ENCODE data around the gene KRT85. TPM values are rescaled to one million over a fixed set of nuclear protein-coding genes. Genes with fewer than 3 reads are reported as not detected.

Gene KRT85
- total RNA-seq, 1 donor from 2014 or later: not detected

DNA sequence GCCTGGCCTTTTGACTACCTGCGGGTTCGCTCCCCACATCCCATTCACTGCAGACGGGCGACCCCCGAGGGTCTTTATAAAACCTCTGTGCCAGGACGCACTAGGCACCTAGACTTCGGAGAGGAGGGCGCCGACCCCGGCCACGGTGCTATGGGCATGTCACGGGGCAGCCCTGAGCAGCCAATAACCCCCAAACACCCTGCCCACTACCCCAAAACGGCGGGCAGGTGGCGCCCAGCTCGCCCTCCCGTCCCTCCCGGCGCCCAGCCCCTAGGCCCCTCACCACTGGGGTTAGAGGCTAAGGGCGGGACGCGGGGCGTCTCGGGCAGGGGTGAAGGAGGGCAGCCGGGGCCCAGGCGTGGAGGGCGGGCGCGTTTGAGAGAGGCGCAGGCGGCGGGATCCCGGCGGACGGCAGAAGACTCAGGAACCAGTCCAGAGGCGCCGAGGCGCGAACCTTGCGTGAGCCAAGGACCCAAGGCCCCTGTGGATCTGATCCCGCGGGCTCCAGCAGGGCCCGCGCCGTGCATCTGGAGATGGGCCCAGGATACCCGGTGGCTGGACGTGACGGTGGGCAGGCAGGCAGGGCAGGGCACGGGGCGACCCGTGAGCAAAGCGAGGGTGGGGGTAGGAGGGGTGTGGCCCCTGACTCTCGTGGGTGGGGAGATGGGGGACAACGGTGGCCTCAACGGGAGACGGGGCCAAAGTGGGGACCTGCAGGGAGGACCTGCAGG lies 11.1 kb downstream of the KRT85 start:
- H3K4me3 ChIP-seq (ENCODE audit: low read depth, low read length): no peak overlapping the region
- TF ChIP-seq, protein P1, sequence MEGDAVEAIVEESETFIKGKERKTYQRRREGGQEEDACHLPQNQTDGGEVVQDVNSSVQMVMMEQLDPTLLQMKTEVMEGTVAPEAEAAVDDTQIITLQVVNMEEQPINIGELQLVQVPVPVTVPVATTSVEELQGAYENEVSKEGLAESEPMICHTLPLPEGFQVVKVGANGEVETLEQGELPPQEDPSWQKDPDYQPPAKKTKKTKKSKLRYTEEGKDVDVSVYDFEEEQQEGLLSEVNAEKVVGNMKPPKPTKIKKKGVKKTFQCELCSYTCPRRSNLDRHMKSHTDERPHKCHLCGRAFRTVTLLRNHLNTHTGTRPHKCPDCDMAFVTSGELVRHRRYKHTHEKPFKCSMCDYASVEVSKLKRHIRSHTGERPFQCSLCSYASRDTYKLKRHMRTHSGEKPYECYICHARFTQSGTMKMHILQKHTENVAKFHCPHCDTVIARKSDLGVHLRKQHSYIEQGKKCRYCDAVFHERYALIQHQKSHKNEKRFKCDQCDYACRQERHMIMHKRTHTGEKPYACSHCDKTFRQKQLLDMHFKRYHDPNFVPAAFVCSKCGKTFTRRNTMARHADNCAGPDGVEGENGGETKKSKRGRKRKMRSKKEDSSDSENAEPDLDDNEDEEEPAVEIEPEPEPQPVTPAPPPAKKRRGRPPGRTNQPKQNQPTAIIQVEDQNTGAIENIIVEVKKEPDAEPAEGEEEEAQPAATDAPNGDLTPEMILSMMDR (conservative IDR thresholded peaks at IDR 0.05; ENCODE audit: low read depth, low read length): no peak
- no peak for DNase-seq (ENCODE audit: low read depth)

DNA sequence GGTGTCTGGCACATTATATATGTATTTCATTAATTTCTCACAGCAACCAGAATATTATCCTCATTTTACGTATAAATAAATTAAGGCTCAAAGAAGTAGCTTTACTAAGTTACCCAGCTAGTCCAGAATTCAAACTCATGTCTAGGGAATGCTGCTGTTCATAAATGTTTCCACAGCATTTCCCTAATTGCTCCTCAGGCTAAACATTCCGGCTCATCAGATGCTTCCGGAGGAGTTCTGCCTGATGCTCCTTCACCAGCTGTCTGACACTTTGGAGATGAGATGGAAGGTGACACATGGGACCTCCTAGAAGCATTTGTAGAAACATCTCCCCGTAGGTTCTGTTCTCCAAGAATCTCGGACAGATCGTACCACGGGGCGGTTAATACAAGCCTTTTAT lies 12.1 kb downstream of the KRT85 start:
- DNase-seq (ENCODE audit: low read depth): no peak
- no peak overlapping the region for H3K4me3 ChIP-seq (ENCODE audit: low read depth, low read length)
- TF ChIP-seq, protein P1 (conservative IDR thresholded peaks at IDR 0.05; ENCODE audit: low read depth, low read length): no peak

DNA sequence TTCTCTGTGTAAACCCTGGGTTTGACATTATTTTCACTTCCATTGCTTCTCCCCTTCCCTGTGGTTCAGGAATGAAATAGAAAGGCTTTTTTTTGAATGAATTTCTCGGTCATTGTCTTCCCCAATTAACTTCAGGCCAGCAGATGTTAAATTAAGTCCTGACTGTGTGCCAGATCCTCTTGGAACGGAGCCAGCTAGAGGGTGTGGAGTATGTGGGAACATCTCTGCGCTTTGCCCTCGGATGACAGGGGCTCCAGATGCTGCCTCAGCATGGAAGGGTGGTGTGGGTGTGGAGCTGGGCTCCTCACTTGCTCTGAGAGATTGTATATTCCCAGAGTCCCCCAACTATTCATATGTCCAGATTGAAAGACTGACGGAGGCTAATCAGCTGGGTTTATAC lies 13.1 kb downstream of the KRT85 start:
- DNase-seq (ENCODE audit: low read depth): no peak
- no peak overlapping the region for H3K4me3 ChIP-seq (ENCODE audit: low read depth, low read length)
- TF ChIP-seq, protein P1 (conservative IDR thresholded peaks at IDR 0.05; ENCODE audit: low read depth, low read length): no peak

DNA sequence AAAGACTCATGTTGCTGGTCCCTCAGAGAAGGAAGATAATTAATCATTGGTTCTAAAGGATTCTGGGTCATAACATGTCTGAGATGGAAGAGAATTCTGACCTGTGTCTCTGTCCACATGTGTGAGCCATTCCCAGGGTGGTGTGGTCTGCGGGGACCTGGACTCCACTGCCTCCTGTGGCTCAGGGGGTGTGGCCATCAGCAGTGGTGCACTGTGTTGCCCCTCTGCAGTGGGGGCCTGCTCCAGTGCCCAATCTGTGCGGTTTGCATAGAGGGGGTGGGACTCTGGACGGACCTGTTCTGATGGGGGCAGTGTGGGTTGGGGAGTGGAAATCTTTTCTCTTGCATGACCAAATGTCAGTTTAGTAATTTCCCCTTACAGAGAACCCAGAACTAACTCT lies 13.5 kb downstream of the KRT85 start:
- DNase-seq (ENCODE audit: low read depth): no peak
- TF ChIP-seq, protein P1 (conservative IDR thresholded peaks at IDR 0.05; ENCODE audit: low read depth, low read length): no peak
- H3K4me3 ChIP-seq (ENCODE audit: low read depth, low read length): no peak overlapping the region

DNA sequence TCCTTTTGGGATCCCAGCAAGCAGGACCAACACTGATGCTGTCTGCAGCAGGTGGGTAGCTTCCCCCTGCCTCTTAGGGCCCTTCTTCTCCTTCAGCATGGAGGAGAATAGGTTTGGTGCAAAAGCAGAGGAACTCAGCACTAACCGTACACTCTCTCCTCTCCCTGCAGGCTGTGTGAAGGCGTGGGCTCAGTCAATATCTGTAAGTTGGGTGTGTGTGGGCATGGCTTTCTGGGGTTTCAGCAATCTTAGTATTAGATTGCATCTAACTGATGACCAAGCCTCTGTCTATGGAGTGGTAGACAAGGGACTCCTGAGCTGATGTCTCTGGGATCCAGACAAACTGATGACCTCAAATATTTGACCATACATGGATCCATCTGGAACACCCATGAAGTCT lies 14.3 kb downstream of the KRT85 start:
- TF ChIP-seq, protein P1 (conservative IDR thresholded peaks at IDR 0.05; ENCODE audit: low read depth, low read length): no peak
- no peak for DNase-seq (ENCODE audit: low read depth)
- no peak overlapping the region for H3K4me3 ChIP-seq (ENCODE audit: low read depth, low read length)

DNA sequence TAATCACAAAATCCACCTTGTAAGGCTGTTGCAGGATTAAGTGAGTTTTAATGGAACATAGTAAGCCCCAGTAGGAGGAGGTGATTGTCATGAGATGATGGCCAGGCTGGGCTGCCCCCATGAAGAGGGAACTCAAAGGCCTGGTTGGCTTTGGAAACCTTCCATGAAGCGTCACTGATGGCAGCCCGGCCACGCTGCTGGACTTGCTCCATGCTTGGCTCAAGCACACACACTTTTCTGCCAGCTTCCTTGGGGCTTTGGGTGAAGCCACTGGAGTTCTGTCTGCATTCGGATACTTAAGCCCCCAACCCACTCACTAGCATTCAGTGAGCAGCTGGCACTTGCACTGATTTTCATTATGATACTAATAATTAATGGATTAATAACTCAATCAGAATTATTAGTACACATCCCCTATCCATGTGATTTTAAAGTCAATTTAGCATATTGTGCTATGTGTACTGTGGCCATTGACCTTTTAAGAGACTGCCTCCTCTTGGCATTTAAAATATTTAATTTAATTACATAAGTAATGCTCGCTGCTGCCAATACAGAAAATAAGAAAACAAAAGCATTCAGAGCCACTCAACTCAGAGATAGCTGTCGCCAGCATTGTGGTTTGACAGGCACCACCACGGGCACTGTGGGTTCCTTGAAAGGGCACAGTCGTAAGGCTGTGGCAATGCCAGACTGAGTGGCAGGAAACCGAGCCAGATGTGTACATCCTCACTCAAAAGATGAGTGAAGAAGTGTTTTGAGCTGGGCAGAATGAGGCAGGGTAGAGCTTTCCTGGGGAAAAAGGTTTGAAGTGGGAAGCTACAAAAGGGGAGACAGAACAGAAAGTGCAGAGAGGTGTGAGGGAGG lies 15.9 kb downstream of the KRT85 start:
- TF ChIP-seq, protein P1 (conservative IDR thresholded peaks at IDR 0.05; ENCODE audit: low read depth, low read length): no peak
- no peak overlapping the region for H3K4me3 ChIP-seq (ENCODE audit: low read depth, low read length)
- no peak for DNase-seq (ENCODE audit: low read depth)
